ENCODE measurements around the gene GLIS1.

GRCh38 chr1:53729456-53730223 lies 9.3 kb downstream of the GLIS1 start:
- TF ChIP-seq CTCF (IDR thresholded peaks at IDR 0.05) (no peak), POLR2A (IDR thresholded peaks at IDR 0.05) (no peak), POLR2AphosphoS5 (IDR thresholded peaks at IDR 0.05) (no peak), EP300 (IDR thresholded peaks at IDR 0.05) (no peak)

Data from stomach (tissue), 4 donors.